Cerebellar cortex (tissue), 1 donor: ENCODE results near the gene C9orf85.
"Not testable (repeated sequence)": the region's sequence is repeated elsewhere in the genome, so short reads cannot be mapped to it uniquely, and the experiment has no call there.

Experiments used
- DNase-seq: peaks from one replicate; pipeline ENCODE4 v3.0.0-alpha.2; 2015; ENCODE audit warnings: low spot score

The C9orf85 gene

GRCh38 chr9:71941998-71942567 is 30.6 kb downstream of the C9orf85 start:
- no peak for DNase-seq

- no peak for DNase-seq
These were observed 33.4 kb downstream of the C9orf85 start for GRCh38 chr9:71944754-71945375.

- not testable (repeated sequence) for DNase-seq
These were observed 43.2 kb downstream of the C9orf85 start for GRCh38 chr9:71954652-71955051.

- no peak for DNase-seq
These were observed 44.0 kb downstream of the C9orf85 start for GRCh38 chr9:71955300-71955915.

GRCh38 chr9:71962328-71962727 is 50.9 kb downstream of the C9orf85 start:
- DNase-seq = no peak

GRCh38 chr9:71963471-71963996 is 52.1 kb downstream of the C9orf85 start:
- DNase-seq = not testable (repeated sequence)

- no peak for DNase-seq
These were observed 54.0 kb downstream of the C9orf85 start for GRCh38 chr9:71965403-71965802.

GRCh38 chr9:71966601-71967000 is 55.2 kb downstream of the C9orf85 start:
- no peak for DNase-seq

- no peak for DNase-seq
These were observed 57.2 kb downstream of the C9orf85 start for GRCh38 chr9:71968541-71969090.

- DNase-seq = no peak
These were observed 64.4 kb downstream of the C9orf85 start for GRCh38 chr9:71975833-71976232.

GRCh38 chr9:71977003-71977402 is 65.6 kb downstream of the C9orf85 start:
- no peak for DNase-seq

GRCh38 chr9:71980266-71981190 is 69.1 kb downstream of the C9orf85 start:
- no peak for DNase-seq

GRCh38 chr9:71981944-71982343 is 70.5 kb downstream of the C9orf85 start:
- no peak for DNase-seq

- no peak for DNase-seq
These were observed 73.0 kb downstream of the C9orf85 start for GRCh38 chr9:71984403-71984802.

- DNase-seq = no peak
These were observed 73.4 kb downstream of the C9orf85 start for GRCh38 chr9:71984831-71985281.

GRCh38 chr9:71985297-71985911 is 74.0 kb downstream of the C9orf85 start:
- DNase-seq = no peak

GRCh38 chr9:71986900-71987299 is 75.5 kb downstream of the C9orf85 start:
- no peak for DNase-seq

- DNase-seq = no peak
These were observed 76.3 kb downstream of the C9orf85 start for GRCh38 chr9:71987471-71988371.

- no peak for DNase-seq
These were observed 79.0 kb downstream of the C9orf85 start for GRCh38 chr9:71990466-71990865.

- DNase-seq = no peak
These were observed 94.0 kb downstream of the C9orf85 start for GRCh38 chr9:72005451-72005850.
